HG03135 (cell line): ENCODE results near the gene SMARCA4.

Source experiments
- ATAC-seq: cut with Tn5 transposase; IDR thresholded peaks from one replicate; pipeline ENCODE4 v1.9.1; 2021; ENCODE audit warnings: mild to moderate bottlenecking, moderate library complexity; ENCODE audit not compliant: unreplicated experiment

SMARCA4 gene

GRCh38 chr19:11007385-11007784 lies 46.6 kb downstream of the SMARCA4 start:
- no peak for ATAC-seq

- ATAC-seq, result no peak
Measured at GRCh38 chr19:11007962-11008532, 47.2 kb downstream of the SMARCA4 start.

- ATAC-seq, result no peak
Measured at GRCh38 chr19:11010041-11010440, 49.2 kb downstream of the SMARCA4 start.

GRCh38 chr19:11012507-11012906 lies 51.7 kb downstream of the SMARCA4 start:
- no peak for ATAC-seq

GRCh38 chr19:11013771-11014170 lies 52.9 kb downstream of the SMARCA4 start:
- no peak for ATAC-seq

GRCh38 chr19:11014403-11014911 lies 53.6 kb downstream of the SMARCA4 start:
- ATAC-seq, result no peak

GRCh38 chr19:11016631-11017030 lies 55.8 kb downstream of the SMARCA4 start:
- ATAC-seq, result no peak

DNA sequence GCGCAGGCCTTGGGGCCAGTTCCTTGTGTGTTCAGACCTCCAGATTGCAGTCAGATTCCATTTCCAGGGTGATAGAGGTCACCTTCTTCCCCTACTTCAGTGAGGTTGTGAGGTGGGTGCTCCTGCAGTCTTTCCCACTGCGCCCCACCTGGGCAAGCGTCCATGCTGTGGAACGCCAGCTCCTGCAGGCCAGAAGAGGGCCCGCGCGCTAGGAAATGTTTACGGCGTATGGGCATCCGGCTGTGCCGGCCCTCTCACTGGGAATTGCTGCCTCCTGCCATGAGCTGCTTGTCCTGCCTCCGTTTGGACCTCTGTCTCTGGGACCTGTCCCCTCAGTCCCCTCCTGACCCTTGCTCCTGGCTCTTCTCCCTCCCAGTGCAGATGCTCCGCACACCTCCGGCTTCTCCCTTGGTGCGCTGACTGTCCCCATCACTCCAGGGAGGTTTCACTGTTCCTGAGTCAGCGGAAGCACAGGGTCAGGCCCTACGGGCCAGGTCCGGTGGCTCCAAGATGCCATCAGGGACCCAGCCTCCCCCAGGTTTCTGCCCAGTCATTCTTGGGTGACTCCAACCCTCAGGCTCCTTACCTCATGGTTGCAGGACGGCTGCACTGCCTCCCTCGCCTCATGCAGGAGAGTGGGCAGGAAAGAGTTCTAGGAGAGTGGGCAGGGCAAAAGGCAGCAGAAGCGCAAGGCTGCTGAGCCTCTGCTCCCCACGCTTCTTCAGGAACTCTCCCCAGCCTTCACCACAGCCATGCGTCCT lies 56.6 kb downstream of the SMARCA4 start:
- no peak for ATAC-seq

DNA sequence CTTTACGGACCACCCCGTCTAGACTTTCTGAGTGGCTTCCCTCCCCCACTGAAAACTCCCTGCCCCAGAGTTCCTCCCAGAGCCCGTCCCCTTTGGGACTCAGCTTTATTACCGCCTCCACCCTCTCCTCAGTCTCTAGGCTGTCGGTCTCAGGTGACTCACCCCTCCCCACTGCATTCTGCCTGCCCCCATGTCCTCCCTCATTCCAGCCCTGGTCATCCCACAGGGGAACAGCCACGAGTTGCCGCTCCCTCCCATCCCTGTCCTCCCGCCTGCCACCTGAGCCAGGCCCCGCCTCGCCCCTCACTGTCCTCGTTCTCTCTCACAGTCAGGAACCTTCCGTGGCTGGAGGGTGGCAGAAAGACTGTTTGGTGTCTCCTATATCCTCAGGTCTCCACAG lies 57.3 kb downstream of the SMARCA4 start:
- ATAC-seq, result no peak

- no peak for ATAC-seq
Measured at GRCh38 chr19:11018763-11019162, 57.9 kb downstream of the SMARCA4 start.

GRCh38 chr19:11019262-11019661 lies 58.4 kb downstream of the SMARCA4 start:
- ATAC-seq, result no peak

GRCh38 chr19:11019824-11020223 lies 59.0 kb downstream of the SMARCA4 start:
- no peak for ATAC-seq

GRCh38 chr19:11020423-11020822 lies 59.6 kb downstream of the SMARCA4 start:
- ATAC-seq, result no peak

DNA sequence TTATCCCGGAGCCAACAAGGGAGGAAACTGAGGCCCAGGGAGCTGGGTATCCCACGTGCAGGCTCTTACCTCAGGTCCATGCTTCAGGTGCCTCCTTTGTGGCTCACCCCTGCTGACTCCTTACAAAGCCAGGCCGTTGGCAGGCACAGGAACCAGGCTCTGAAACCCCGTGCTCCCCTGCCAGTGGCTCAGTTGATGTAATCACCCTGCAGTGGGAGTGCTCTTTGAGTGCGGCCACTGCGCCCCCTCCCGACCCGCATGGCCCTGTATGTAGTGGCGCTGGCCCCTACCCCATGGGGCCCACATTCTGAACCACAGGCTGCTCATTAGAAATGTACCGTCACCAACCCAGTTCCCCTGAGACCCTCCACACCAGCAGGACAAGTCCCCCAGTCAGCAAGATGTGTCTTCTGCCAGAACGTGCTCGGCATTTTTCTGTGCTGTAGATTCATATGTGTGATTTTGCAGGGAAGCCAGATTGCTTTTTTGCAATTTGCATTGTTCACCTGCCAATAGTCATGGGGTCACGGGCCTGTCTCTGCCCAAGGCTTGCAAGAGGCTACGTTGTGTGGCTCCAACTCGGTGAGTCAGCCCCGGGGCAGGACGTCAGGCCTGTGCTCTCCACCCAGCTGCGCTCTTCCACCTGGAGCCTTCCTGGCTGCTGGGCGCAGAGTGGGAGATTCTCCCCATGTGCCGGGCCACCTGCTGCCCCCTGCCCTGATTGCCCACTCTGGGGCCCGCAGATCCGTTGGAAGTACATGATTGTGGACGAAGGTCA lies 60.3 kb downstream of the SMARCA4 start:
- no peak for ATAC-seq

DNA sequence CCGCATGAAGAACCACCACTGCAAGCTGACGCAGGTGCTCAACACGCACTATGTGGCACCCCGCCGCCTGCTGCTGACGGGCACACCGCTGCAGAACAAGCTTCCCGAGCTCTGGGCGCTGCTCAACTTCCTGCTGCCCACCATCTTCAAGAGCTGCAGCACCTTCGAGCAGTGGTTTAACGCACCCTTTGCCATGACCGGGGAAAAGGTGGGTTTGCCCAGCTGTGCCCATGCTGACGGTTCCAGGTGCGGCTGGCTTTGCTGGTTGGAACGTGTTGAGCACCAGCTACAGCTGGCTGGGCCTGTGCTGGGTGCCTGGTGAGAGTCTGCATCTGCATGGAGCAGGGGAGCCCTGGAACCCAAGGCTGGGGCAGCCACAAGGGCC lies 60.9 kb downstream of the SMARCA4 start:
- no peak for ATAC-seq

- ATAC-seq, result no peak
Measured at GRCh38 chr19:11023016-11023415, 62.2 kb downstream of the SMARCA4 start.

- no peak for ATAC-seq
Measured at GRCh38 chr19:11023710-11024109, 62.9 kb downstream of the SMARCA4 start.

DNA sequence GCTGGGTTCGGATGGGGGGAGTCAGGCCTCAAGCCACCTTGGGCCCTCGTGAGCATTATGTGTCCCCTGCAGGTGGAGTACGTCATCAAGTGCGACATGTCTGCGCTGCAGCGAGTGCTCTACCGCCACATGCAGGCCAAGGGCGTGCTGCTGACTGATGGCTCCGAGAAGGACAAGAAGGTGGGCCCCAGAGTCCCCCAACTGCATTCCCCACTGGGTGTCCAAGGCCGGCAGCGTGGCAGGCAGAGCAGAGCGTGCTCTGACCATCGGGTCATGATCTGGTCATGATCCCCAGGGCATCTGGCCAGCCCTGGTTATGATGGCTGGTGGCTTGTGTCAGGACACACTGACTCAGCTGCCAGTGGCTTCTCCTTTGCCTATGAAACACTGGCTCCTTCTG lies 63.4 kb downstream of the SMARCA4 start:
- no peak for ATAC-seq

DNA sequence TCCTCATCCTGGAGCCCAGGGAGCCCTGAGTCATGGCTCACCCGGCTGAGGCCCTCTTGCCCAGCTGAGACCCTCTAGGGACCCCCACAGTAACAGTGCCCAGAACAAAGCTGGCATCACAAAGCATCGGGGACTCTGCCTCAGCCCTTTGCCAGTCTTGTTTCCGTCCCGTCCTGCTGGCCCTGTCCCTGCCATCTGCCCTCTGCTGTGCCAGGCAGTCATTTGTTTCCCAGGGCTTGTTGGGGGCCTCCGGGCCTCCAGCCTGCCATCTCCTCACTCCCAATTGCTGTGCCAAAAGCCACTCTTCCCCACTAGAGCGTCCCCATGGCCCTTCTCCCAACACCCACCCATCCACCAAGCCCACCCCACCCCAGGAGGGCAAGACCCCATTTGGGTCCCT lies 64.2 kb downstream of the SMARCA4 start:
- no peak for ATAC-seq

DNA sequence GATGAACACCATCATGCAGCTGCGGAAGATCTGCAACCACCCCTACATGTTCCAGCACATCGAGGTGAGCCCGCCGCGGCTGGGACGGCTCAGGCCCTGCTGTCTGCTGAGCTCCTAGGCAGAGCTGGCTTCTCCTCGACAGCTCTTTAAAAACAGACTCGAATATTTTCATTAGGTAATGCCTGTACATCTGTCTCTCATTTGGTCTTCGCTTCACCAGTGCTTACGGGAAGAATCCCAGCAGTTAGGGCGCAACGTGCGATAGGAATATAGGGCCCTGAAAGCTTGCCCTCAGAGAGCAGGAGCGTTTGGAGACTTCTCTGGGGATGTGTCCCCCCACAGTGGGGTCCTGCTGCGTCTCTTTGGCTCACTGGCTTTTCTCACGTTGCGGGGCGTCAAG lies 64.6 kb downstream of the SMARCA4 start:
- ATAC-seq, result no peak

GRCh38 chr19:11025997-11026396 lies 65.2 kb downstream of the SMARCA4 start:
- ATAC-seq, result no peak

GRCh38 chr19:11027381-11027780 lies 66.6 kb downstream of the SMARCA4 start:
- ATAC-seq, result no peak
